HCT116 (cell line): ENCODE data around the gene NLRP8. TPM values are rescaled to one million over a fixed set of nuclear protein-coding genes. Genes with fewer than 3 reads are reported as not detected.

Source experiments
- total RNA-seq: library from RNA; stranded (reverse); gene quantifications from one replicate; pipeline ENCODE4 v1.2.1, GENCODE V29; 2021; ENCODE audit not compliant: unreplicated experiment

The NLRP8 gene
- total RNA-seq, 1 experiment from 2014 or later: not detected

Other genes starting within 250 kb of the NLRP8 start
- not detected for gene NLRP9, start 209.4 kb upstream of the NLRP8 start, total RNA-seq
- not detected for gene RFPL4A, start 188.7 kb upstream of the NLRP8 start, total RNA-seq
- not detected for gene RFPL4AL1, start 178.7 kb upstream of the NLRP8 start, total RNA-seq
- gene NLRP11, start 115.8 kb upstream of the NLRP8 start, total RNA-seq: 0.86 TPM
- gene NLRP4, start 111.3 kb upstream of the NLRP8 start, total RNA-seq: 0.52 TPM
- gene NLRP13, start 15.5 kb upstream of the NLRP8 start, total RNA-seq: not detected
- gene NLRP5, start 38.9 kb downstream of the NLRP8 start, total RNA-seq: 0.30 TPM
- 40.3 TPM for gene ZNF787, start 173.5 kb downstream of the NLRP8 start, total RNA-seq
- gene ZNF444, start 193.5 kb downstream of the NLRP8 start, total RNA-seq: 31.7 TPM
- not detected for gene GALP, start 228.2 kb downstream of the NLRP8 start, total RNA-seq
- not detected for gene ZSCAN5B, start 250.0 kb downstream of the NLRP8 start, total RNA-seq